Astrocyte of the cerebellum (primary cell): Measurements from ENCODE around the gene TAF1.
"Not testable (repeated sequence)": the region's sequence is repeated elsewhere in the genome, so short reads cannot be mapped to it uniquely, and the experiment has no call there.

Experiments used
- DNase-seq: peaks from one replicate; pipeline ENCODE4 v3.0.0-alpha.2; 2011; ENCODE audit warnings: low read depth
- H3K4me3 ChIP-seq: 2 replicates; pipeline ENCODE4 v1.5.1; 2011; ENCODE audit warnings: mild to moderate bottlenecking, low read depth, low read length, moderate library complexity
- CTCF ChIP-seq: IDR thresholded peaks from 2 replicates; pipeline ENCODE4 v1.5.1; 2012; ENCODE audit warnings: low read length, low read depth, moderate library complexity, mild to moderate bottlenecking; ENCODE audit errors: missing control alignments
- in situ Hi-C: cut with HindIII; loops from 2 replicates; pipeline ENCODE4 v1.10.0; 2017; ENCODE audit warnings: low sequenced_read_pairs

TAF1 gene

GRCh38 chrX:71393919-71394318 lies 27.8 kb downstream of the TAF1 start:
- in situ Hi-C loops, result loop anchor here (10.0 kb wide), 1 partner anchor 151 kb away; no protein-coding TSS in a partner anchor
- no peak for TF ChIP-seq CTCF
- no peak overlapping the region for H3K4me3 ChIP-seq
- DNase-seq, result no peak

- no peak for DNase-seq
- TF ChIP-seq CTCF, result no peak
- H3K4me3 ChIP-seq, result no peak overlapping the region
- in situ Hi-C loops, result loop anchor here (10.0 kb wide), 1 partner anchor 148 kb away; no protein-coding TSS in a partner anchor
Measured at GRCh38 chrX:71396576-71396975, 30.4 kb downstream of the TAF1 start.

GRCh38 chrX:71400710-71401109 lies 34.6 kb downstream of the TAF1 start:
- no peak for DNase-seq
- TF ChIP-seq CTCF, result no peak
- in situ Hi-C loops, result no loop called here
- H3K4me3 ChIP-seq, result no peak overlapping the region

GRCh38 chrX:71416260-71416659 lies 50.1 kb downstream of the TAF1 start:
- DNase-seq, in situ Hi-C loops, H3K4me3 ChIP-seq: not testable (repeated sequence)

GRCh38 chrX:71420686-71421085 lies 54.5 kb downstream of the TAF1 start:
- TF ChIP-seq CTCF, result no peak
- DNase-seq, result no peak
- in situ Hi-C loops, result no loop called here
- no peak overlapping the region for H3K4me3 ChIP-seq

- in situ Hi-C loops, result no loop called here
- no peak for TF ChIP-seq CTCF
- DNase-seq, result no peak
Measured at GRCh38 chrX:71432733-71433132, 66.6 kb downstream of the TAF1 start.

GRCh38 chrX:71438750-71439149 lies 72.6 kb downstream of the TAF1 start:
- no peak overlapping the region for H3K4me3 ChIP-seq
- in situ Hi-C loops, result no loop called here
- TF ChIP-seq CTCF, result no peak
- no peak for DNase-seq

More at GRCh38 chrX:71432733-71433132, 66.6 kb downstream of the TAF1 start:
- no peak overlapping the region for H3K4me3 ChIP-seq
